GM23248 (cell line): ENCODE measurements around the gene SPX. TPM values are rescaled to one million over a fixed set of nuclear protein-coding genes. Genes with fewer than 3 reads are reported as not detected.

Experiments used
- DNase-seq: peaks from one replicate; pipeline ENCODE4 v3.0.0-alpha.2; 2015
- H2AFZ ChIP-seq: fragments of 200-600 bp; sonication (generic); 2 replicates; pipeline ENCODE4 v1.6.1; 2016; ENCODE audit warnings: antibody characterized with exemption
- H3F3A ChIP-seq: fragments of 200-600 bp; sonication (generic); 2 replicates; pipeline ENCODE4 v1.6.1; 2016; ENCODE audit warnings: mild to moderate bottlenecking, antibody characterized with exemption, mixed run types; ENCODE audit not compliant: insufficient read depth
- H3K27ac ChIP-seq: fragments of 200-600 bp; sonication (generic); 2 replicates; pipeline ENCODE4 v1.5.1; 2016; ENCODE audit warnings: mild to moderate bottlenecking
- H3K27me3 ChIP-seq: fragments of 200-600 bp; sonication (generic); replicated peaks from 2 replicates; pipeline ENCODE4 v1.6.1; 2016; ENCODE audit warnings: mild to moderate bottlenecking; ENCODE audit not compliant: insufficient read depth
- H3K36me3 ChIP-seq: fragments of 200-600 bp; sonication (generic); 2 replicates; pipeline ENCODE4 v1.6.1; 2016; ENCODE audit warnings: low read depth, mild to moderate bottlenecking
- H3K4me1 ChIP-seq: fragments of 200-600 bp; sonication (generic); 2 replicates; pipeline ENCODE4 v1.6.1; 2016; ENCODE audit warnings: mild to moderate bottlenecking; ENCODE audit not compliant: insufficient read depth
- H3K4me2 ChIP-seq: fragments of 200-600 bp; sonication (generic); one replicate; pipeline ENCODE4 v1.6.1; 2016; ENCODE audit warnings: mild to moderate bottlenecking; ENCODE audit not compliant: unreplicated experiment
- H3K4me3 ChIP-seq: fragments of 200-600 bp; sonication (generic); 2 replicates; pipeline ENCODE4 v1.5.1; 2016; ENCODE audit warnings: mild to moderate bottlenecking
- H3K79me2 ChIP-seq: fragments of 200-600 bp; sonication (generic); 2 replicates; pipeline ENCODE4 v1.6.1; 2016; ENCODE audit warnings: mild to moderate bottlenecking; ENCODE audit not compliant: insufficient read depth
- H3K9ac ChIP-seq: fragments of 200-600 bp; sonication (generic); 2 replicates; pipeline ENCODE4 v1.6.1; 2016; ENCODE audit warnings: mild to moderate bottlenecking
- H3K9me2 ChIP-seq: fragments of 200-600 bp; sonication (generic); 2 replicates; pipeline ENCODE4 v1.6.1; 2016; ENCODE audit warnings: mixed run types, mild to moderate bottlenecking, moderate library complexity; ENCODE audit not compliant: insufficient read depth
- H3K9me3 ChIP-seq: fragments of 200-600 bp; sonication (generic); one replicate; pipeline ENCODE4 v1.6.1; 2017; ENCODE audit warnings: low read depth
- H4K20me1 ChIP-seq: fragments of 200-600 bp; sonication (generic); 2 replicates; pipeline ENCODE4 v1.6.0; 2016; ENCODE audit not compliant: insufficient read depth
- EZH2 ChIP-seq: fragments of 200-600 bp; sonication (generic); IDR thresholded peaks from 2 replicates; pipeline ENCODE4 v1.6.1; 2018; ENCODE audit warnings: antibody characterized with exemption, mild to moderate bottlenecking; ENCODE audit not compliant: insufficient read depth, poor library complexity, severe bottlenecking
- EZH2phosphoT487 ChIP-seq: fragments of 200-600 bp; sonication (generic); IDR thresholded peaks from 2 replicates; pipeline ENCODE4 v1.6.1; 2018; ENCODE audit warnings: antibody characterized with exemption, moderate library complexity, mild to moderate bottlenecking, low read depth; ENCODE audit not compliant: insufficient read depth
- whole genome bisulfite sequencing, 2 experiments: methylation state at CpG; one replicate each; pipeline ENCODE4 v1.1.6; 2015 to 2017; ENCODE audit warnings: low lambda C conversion rate in 2 of 2, low coverage in 1 of 2; ENCODE audit errors: missing lambda C conversion rate in 2 of 2; 5-methylcytosine and 5-hydroxymethylcytosine counted together
- in situ Hi-C: fragments of 300-500 bp; cut with MboI; formaldehyde crosslinking; loops from 2 replicates; pipeline ENCODE4 v1.15.0; 2020
- polyA plus RNA-seq: library from polyadenylated mRNA; unstranded; fragments of >200 nt; fragmentation: Nextera tagmentation; extraction: Ambion mirVana; gene quantifications from 2 replicates; pipeline ENCODE4 v1.2.1, GENCODE V29; 2016
- total RNA-seq: library from RNA; depleted of rRNA; stranded (reverse); fragments of >200 nt; shearing (Covaris generic); gene quantifications from 2 replicates; pipeline ENCODE4 v1.2.3, GENCODE V29; 2014

SPX gene
- total and polyA plus RNA-seq, 2 experiments from 2014 or later = 0.24 to 1.2 TPM

DNA sequence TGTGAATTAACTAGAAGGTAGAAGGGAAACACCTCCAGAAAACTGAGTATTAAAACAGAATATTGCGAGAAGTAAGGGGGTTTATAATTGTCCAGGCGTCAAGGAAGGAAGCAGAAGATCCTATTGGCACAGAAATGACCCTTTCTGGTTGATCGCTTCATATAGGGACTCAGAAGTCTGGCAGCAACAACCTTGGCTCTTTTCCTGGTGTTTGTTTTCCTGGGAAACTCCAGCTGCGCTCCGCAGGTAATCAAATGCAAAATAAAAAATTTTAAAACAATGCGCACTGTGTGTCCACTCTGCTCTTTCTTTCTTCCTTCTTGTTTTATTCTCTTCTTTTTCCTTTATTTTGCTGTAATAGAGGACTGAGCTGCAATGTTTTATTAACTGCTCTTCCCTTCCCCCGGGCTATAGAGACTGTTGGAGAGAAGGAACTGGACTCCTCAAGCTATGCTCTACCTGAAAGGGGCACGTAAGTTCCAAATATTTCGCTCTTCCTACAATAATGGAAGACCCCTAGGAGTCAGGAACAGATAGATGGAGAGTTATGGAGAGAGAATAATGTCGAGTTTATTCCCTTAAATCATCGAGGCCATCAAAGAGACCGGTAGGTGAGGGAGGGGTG, 737 bp downstream of the SPX start:
- DNase-seq = no peak

DNA sequence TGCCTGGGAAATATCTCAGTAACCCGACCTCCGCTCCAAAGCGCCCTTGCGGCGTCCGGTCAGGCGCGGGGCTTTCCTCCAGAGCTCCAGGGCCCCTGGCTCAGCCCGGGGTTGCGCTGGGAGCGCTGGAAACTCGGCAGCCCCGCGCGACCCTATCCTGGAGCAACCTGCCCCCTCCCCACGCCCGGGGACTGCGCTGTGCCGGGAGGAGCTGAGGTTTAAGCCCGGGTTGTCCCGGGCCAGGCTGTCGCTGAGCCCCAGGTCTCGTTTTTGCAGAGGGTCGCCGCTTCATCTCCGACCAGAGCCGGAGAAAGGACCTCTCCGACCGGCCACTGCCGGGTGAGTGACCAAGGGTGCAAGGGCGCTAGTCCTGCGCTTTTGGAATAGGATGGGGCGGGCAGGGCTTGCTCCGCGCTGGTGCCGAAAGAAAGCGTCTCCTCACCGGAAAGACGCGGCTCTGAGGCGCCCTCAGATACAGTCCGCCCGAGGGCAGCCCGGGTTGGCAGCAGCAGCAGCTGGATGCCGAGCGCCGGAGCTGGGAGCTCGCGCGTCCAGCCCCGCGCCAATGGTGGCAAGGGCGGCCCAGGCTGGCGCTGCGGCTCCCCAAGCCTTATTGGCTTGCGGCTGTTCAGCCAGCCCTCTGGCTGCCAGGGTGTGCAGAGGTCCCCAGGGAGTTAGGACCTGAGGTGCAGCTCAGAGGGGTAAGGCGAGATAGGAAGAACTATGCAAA, 1.5 kb downstream of the SPX start:
- H3K9me2 ChIP-seq = no peaks in the 10 kb centered on the region
- TF ChIP-seq EZH2phosphoT487 (no peak), EZH2 (no peak)
- H3K36me3 ChIP-seq = no peaks in the 10 kb centered on the region
- DNase-seq = peak; percentile 83
- WGBS, 2 experiments = 1 to 2% methylated on average over 45 to 57 of the region's 57 CpGs
- H4K20me1 ChIP-seq = no peaks in the 10 kb centered on the region
- H2AFZ ChIP-seq = peak overlapping the region; percentile 96
- in situ Hi-C loops = no loop called here
- no peaks in the 10 kb centered on the region for H3K79me2 ChIP-seq
- H3K27me3 ChIP-seq = 0 out of 2 replicates have a peak, but pooled peaks cover 5% of the 10 kb centered on the region
- no peaks in the 10 kb centered on the region for H3K4me1 ChIP-seq
- peaks cover 5% of the 10 kb centered on the region; the same call in 1 of the 2 replicates for H3F3A ChIP-seq
- no peaks in the 10 kb centered on the region for H3K9me3 ChIP-seq
- peak overlapping the region; percentile 73 for H3K4me3 ChIP-seq
- no peak overlapping the region for H3K27ac ChIP-seq
- H3K9ac ChIP-seq = peak overlapping the region; percentile 29
- peak overlapping the region; percentile 94 for H3K4me2 ChIP-seq

More for the DNA sequence above, 737 bp downstream of the SPX start:
- Histone ChIP-seq H3K9ac (no peak overlapping the region), H3K9me3 (no peaks in the 10 kb centered on the region), H4K20me1 (no peaks in the 10 kb centered on the region), H3K4me3 (peak overlapping the region; percentile 73), H3K36me3 (no peaks in the 10 kb centered on the region), H3K4me1 (no peaks in the 10 kb centered on the region), H3K4me2 (peak overlapping the region; percentile 94), H3K79me2 (no peaks in the 10 kb centered on the region), H3K9me2 (no peaks in the 10 kb centered on the region), H3K27me3 (0 out of 2 replicates have a peak, but pooled peaks cover 5% of the 10 kb centered on the region), H3K27ac (no peak overlapping the region), H3F3A (peaks cover 13% of the 10 kb centered on the region), H2AFZ (peak overlapping the region; percentile 96)
- TF ChIP-seq EZH2 (no peak), EZH2phosphoT487 (no peak)
- in situ Hi-C loops = no loop called here
- 31 to 38% methylated on average over 12 of the region's 12 CpGs for WGBS, 2 experiments

DNA sequence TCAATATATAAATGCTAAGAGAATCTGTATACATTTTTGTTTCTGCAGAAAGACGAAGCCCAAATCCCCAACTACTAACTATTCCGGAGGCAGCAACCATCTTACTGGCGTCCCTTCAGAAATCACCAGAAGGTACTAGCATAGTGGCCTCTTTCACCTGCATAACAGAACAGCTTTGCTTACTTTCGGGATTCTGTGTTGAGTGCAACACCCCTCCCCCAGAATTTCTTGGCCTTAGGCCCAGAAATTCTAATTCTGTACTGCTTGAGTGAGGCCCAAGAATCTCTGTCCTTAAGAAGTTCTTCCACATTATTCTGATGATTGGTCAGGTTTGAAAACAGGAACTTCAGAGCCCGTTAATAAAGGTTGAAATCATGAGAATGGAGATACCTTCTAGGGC, 2.9 kb downstream of the SPX start:
- Histone ChIP-seq H2AFZ (no peak overlapping the region), H3K4me1 (no peaks in the 10 kb centered on the region), H4K20me1 (no peaks in the 10 kb centered on the region), H3K36me3 (no peaks in the 10 kb centered on the region), H3K27me3 (0 out of 2 replicates have a peak, but pooled peaks cover 5% of the 10 kb centered on the region), H3F3A (peaks cover 5% of the 10 kb centered on the region; the same call in 1 of the 2 replicates), H3K4me2 (no peak overlapping the region), H3K9me3 (no peaks in the 10 kb centered on the region), H3K9me2 (no peaks in the 10 kb centered on the region), H3K9ac (no peak overlapping the region), H3K4me3 (no peak overlapping the region), H3K79me2 (no peaks in the 10 kb centered on the region), H3K27ac (no peak overlapping the region)
- no peak for DNase-seq
- in situ Hi-C loops = no loop called here
- 95 to 97% methylated on average over 5 of the region's 5 CpGs for WGBS, 2 experiments
- TF ChIP-seq EZH2phosphoT487 (no peak), EZH2 (no peak)

DNA sequence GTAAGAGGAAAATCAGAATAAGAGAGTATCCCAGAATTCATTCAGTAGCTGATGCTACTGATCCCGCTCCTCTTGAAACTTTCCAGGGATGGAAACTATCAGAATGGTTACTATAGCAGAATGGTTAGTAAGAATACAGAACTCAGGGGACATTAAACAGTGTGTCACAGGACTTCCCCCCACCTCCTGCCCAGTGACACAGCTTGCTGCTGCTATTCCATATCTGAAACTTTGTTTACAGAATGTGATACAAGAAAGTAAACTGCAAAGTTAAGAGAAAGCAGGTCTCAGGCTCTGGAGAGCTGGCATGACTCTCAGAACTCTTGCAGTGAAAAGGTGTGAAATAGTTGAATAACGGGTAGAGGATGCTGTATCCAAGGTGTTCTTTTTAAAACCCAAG, 3.4 kb downstream of the SPX start:
- no peaks in the 10 kb centered on the region for H4K20me1 ChIP-seq
- H3K9me3 ChIP-seq = no peaks in the 10 kb centered on the region
- H3K36me3 ChIP-seq = no peaks in the 10 kb centered on the region
- H2AFZ ChIP-seq = no peak overlapping the region
- H3K9ac ChIP-seq = no peak overlapping the region
- no peak for DNase-seq
- in situ Hi-C loops = no loop called here
- H3K9me2 ChIP-seq = no peaks in the 10 kb centered on the region
- H3K27me3 ChIP-seq = 0 out of 2 replicates have a peak, but pooled peaks cover 5% of the 10 kb centered on the region
- H3K79me2 ChIP-seq = no peaks in the 10 kb centered on the region
- H3K4me2 ChIP-seq = no peak overlapping the region
- H3K27ac ChIP-seq = no peak overlapping the region
- TF ChIP-seq EZH2 (no peak), EZH2phosphoT487 (no peak)
- no peak overlapping the region for H3K4me3 ChIP-seq
- WGBS, 2 experiments = 74 to 88% methylated on average over 2 of the region's 2 CpGs
- no peaks in the 10 kb centered on the region for H3K4me1 ChIP-seq
- peaks cover 5% of the 10 kb centered on the region; the same call in 1 of the 2 replicates for H3F3A ChIP-seq
